Hepatocyte (in vitro differentiated cells): ENCODE measurements around the gene FBN1.

ENCODE experiments used
- EZH2phosphoT487 ChIP-seq: fragments of 200-600 bp; sonication (generic); IDR thresholded peaks from one replicate; pipeline ENCODE4 v1.6.1; 2018; ENCODE audit warnings: antibody characterized with exemption, mild to moderate bottlenecking, low read depth, moderate library complexity; ENCODE audit not compliant: unreplicated experiment, severe bottlenecking
- TF ChIP-seq, protein P1 (sequence below): fragments of 200-600 bp; sonication (generic); IDR thresholded peaks from 2 replicates; pipeline ENCODE4 v1.5.1; 2016; ENCODE audit warnings: antibody characterized with exemption, mild to moderate bottlenecking; ENCODE audit not compliant: poor library complexity

DNA sequence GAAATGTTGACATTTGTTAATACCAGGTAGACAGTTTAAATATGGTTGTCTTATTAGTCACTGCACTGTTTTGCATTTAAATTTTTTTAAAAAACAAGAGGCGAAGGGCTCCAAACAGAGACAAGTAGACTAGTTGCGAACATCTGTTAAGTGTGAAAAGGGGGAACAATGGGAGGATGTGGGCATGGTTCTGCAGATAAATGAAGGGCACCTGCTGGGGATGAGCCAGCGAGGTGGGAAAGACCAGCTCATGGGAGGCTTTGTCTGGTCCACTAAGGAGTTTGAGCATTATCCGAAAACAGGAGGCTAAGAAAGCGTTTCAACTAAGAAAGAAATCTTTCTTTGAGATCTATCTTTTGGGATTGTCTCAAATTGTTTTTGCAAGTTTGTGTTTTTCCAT lies 72.7 kb downstream of the FBN1 start:
- TF ChIP-seq, protein P1, sequence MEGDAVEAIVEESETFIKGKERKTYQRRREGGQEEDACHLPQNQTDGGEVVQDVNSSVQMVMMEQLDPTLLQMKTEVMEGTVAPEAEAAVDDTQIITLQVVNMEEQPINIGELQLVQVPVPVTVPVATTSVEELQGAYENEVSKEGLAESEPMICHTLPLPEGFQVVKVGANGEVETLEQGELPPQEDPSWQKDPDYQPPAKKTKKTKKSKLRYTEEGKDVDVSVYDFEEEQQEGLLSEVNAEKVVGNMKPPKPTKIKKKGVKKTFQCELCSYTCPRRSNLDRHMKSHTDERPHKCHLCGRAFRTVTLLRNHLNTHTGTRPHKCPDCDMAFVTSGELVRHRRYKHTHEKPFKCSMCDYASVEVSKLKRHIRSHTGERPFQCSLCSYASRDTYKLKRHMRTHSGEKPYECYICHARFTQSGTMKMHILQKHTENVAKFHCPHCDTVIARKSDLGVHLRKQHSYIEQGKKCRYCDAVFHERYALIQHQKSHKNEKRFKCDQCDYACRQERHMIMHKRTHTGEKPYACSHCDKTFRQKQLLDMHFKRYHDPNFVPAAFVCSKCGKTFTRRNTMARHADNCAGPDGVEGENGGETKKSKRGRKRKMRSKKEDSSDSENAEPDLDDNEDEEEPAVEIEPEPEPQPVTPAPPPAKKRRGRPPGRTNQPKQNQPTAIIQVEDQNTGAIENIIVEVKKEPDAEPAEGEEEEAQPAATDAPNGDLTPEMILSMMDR = no peak
- no peak for TF ChIP-seq EZH2phosphoT487
